Gastroesophageal sphincter (tissue), 3 donors: ENCODE results near the gene PIP5K1C.

Experiments used
- EP300 ChIP-seq: sonication (generic); formaldehyde crosslinking; IDR thresholded peaks from one replicate; pipeline ENCODE4 v1.6.1; 2017; ENCODE audit warnings: antibody characterized with exemption, mild to moderate bottlenecking
- POLR2AphosphoS5 ChIP-seq: sonication (generic); formaldehyde crosslinking; IDR thresholded peaks from one replicate; pipeline ENCODE4 v1.6.1; 2017; ENCODE audit warnings: antibody characterized with exemption
- TF ChIP-seq, protein P1 (sequence below), 4 experiments: fragments of 200-600 bp in 2 of 4; fragments of 450-650 bp in 2 of 4; sonication (generic) in 1 of 4; IDR thresholded peaks; one replicate each; pipeline ENCODE4 v1.5.1; 2017 to 2019; ENCODE audit warnings: antibody characterized with exemption in 4 of 4, mild to moderate bottlenecking in 2 of 4, moderate library complexity in 2 of 4

DNA sequence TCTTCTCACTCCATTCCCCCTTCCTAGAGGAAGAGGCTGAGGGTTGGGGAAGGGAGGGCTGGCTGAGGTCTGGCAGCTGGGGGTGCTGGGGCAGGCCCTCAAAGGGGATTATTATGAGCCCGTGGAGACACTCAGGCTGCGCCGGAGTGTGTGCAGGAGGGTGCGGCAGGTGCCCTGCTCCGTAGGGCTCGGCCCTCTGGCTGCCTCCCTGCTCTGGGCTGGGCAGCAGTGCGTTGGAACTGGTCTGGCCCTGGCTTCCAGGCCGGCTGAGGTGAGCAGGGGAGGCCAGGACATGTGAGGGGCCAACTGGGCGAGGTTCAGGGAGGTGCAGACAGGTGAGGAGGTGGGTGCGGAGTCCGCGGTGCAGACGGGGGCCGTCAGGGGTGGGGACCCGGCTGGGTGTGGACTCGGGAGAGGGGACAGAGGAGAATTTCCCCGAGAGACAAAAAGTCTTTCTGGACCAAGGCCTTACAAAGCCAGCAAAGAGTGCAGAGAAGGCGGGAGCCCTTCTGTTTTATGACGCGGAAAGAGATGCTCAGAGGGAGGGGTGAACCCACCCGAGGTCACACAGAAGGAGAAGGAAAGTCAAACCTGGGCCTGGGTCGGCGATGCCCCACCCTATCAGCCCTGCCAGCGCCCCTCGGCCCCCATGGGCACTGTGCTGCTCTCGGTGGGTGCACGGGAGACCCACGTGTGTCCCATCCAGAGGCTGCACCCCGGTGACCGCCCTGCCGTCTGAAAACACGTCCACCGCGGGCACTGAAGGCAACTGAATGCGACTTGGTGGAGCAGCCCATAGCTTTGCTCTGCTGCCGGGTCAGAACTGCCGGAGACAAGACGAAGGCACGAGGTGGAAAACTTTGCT, 31.0 kb downstream of the PIP5K1C start:
- TF ChIP-seq, protein P1, sequence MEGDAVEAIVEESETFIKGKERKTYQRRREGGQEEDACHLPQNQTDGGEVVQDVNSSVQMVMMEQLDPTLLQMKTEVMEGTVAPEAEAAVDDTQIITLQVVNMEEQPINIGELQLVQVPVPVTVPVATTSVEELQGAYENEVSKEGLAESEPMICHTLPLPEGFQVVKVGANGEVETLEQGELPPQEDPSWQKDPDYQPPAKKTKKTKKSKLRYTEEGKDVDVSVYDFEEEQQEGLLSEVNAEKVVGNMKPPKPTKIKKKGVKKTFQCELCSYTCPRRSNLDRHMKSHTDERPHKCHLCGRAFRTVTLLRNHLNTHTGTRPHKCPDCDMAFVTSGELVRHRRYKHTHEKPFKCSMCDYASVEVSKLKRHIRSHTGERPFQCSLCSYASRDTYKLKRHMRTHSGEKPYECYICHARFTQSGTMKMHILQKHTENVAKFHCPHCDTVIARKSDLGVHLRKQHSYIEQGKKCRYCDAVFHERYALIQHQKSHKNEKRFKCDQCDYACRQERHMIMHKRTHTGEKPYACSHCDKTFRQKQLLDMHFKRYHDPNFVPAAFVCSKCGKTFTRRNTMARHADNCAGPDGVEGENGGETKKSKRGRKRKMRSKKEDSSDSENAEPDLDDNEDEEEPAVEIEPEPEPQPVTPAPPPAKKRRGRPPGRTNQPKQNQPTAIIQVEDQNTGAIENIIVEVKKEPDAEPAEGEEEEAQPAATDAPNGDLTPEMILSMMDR (IDR thresholded peaks at IDR 0.05): no peak
- no peak for TF ChIP-seq POLR2AphosphoS5
- TF ChIP-seq EP300: no peak
